Measurements from ENCODE around the gene ZBED1.
"Not testable (repeated sequence)": the region's sequence is repeated elsewhere in the genome, so short reads cannot be mapped to it uniquely, and the experiment has no call there.

Gene ZBED1

DNA sequence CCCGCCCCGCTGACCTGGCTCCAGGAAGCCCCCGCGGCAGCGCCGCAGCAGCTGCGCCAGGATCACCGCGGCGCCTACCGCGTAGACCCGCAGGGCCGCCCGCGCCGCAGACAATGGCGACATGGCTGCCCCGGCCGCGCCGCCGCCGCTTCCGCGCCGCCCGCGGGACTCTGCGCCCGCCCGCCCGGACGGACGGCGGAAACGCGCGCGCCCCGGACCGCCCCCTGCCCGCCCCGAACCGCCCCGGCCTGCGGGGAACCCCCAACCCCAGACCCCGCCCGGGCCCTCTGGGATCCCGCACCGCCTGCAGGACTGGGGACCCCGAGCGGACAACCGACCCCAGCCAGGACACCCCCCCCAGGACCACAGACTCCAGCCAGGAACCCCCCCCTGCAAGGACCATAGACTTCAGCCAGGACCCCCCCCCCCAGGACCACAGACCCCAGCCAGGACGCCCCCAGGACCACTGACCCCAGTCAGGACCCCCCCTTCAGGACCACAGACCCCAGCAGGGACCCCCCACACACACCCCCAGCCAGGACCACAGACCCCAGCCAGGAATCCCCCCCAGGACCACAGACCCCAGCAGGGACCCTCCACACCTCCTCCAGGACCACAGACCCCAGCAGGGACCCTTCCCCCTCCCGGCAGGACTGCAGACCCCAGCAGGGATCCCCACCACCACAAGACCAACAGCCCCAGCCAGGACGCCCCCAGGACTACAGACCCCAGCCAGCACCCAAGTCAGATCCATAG lies at the start of gene ZBED1, which contains the start of gene DHRSX:
TSS of gene ZBED1 (minus strand) at position 174 of the 756 bp plus-strand sequence. CDS start 10,257 bp downstream, outside the sequence.
TSS of gene DHRSX (minus strand) at position 174 of the 756 bp plus-strand sequence. CDS start at position 123, 51 bp downstream.
- no peak for DNase-seq

DNA sequence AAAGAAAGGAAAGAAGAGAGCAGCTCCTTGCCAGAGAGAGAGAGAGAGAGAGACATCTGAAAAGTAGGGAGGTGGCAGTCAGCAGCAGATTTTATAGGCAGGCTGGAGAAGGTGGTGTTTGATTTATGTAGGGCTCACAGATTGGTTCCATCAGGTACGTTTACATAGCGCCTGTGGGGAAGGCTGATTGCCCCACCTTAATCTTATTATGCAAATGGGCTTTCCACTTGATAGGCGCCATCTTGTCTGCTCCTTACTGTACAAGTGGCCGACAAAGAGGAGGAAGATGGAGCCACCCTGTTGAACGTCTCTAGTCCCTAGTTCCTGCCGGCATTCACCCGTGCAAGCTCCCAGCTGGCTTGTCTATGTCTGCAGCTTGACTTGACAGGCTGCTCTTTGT lies 49.1 kb upstream of the ZBED1 start:
- no peak for DNase-seq

DNA sequence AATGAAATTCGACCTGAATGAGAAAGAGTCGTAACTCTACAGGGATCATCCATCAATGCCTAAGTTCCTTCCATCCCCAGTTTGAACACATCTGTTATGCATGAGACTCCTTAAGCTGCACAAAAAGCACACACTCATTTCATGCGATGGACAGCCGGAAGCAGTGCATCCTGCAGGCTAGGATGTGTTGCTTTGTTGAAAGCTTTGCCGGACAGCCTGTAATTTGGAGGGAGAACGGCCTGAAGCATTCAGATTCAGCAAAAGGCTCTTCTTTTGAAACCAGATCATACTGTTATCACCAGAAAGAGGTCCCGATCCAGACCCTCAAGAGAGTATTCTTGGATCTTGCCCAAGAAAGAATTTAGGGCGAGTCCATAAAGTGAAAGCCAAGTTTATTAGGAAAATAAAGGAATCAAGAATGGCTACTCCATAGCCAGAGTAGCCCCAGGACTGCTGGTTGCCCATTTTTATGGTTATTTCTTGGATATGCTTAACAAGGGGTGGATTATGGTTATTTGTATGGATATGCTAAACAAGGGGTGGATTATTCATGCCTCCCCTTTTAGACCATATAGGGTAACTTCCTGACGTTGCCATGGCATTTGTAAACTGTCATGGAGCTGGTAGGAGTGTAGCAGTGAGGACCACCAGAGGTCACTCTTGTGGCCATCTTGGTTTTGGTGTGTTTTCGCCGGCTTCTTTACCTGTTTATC lies 48.1 kb upstream of the ZBED1 start:
- DNase-seq = no peak

DNA sequence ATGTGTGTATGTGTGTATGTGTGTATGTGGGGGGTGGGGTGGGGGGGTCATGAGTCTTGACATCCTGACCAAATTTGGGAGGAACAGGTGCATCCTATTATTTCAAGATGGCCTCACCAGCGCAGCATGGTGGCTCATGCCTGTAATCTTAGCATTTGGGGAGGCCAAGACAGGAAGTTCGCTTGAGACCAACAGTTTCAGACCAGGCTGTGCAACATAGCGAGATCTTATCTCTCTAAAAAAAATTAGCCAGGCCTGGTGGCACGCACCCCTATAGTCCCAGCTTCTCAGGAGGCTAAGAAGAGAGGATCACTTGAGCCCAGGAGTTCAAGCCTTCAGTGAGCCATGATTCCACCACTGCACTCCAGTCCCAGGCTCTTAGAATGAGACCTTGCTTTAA lies 47.0 kb upstream of the ZBED1 start:
- DNase-seq = no peak

DNA sequence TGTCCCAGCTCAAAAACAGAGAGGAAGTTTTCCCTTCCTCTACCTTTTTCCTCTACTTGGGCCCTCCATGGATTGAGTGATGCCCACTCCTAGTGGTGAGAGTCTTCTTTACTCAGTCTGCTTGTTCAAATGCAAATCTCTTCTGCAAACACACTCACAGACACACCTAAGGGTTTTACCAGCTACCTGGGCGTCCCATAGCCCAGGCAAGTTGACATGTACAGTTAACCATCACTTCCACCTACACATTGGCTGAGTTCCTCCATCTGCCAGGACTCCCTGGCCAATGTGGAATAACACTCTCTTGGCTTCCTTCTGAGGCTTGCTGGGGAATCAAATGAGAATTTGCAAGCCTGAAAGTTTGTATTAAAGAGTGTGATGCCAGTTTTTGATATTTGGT lies 45.7 kb upstream of the ZBED1 start:
- no peak for DNase-seq

DNA sequence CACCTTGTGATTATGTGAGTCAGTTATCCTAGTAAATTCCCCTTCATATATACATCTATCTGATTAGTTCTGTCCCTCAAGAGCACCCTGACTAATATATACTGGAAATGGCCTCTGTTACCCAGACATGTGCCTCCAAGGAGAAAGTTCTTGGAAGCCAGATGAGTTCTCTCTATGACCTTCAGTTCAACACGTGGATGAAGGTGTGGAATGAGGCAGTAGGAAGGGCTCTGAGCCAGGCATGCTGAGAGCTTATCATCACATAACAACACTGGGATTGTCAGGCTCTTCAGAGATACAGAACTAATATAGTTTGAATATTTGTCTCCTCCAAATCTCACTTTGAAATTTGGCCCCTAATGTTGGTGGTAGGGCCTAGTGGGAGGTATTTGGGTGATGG lies 44.4 kb upstream of the ZBED1 start:
- no peak for DNase-seq

DNA sequence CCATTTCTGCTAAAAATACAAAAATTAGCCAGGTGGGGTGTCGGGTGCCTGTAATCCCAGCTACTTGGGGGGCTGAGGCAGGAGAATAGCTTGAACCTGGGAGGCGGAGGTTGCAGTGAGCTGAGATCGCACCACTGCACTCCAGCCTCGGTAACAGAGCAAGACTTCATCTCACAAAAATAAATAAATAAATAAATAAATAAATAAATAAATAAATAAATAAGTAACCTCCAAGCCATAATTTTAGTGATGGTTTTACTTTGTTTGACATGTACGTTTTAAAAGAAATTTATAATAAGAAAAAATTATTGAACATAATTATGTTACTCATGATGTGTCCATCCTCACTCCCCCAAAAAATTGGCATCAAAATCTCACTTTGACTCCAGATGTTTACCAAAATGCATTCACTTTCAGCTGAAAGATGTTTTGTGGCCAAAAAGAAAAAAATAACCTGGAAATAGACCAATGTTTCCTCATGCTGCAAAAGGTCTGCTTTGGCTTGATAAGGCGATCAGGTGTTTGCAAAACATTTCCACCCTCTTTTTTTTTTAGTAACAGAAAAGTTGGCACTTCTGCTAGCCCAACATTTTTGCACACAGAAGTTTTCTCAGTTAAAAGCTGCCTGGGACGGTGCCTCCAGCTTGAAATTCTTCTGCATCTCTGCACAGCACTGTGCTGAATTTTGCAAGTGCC lies 42.2 kb upstream of the ZBED1 start:
- peak in 2 of 58 donors; percentile 0 to 2 for DNase-seq

DNA sequence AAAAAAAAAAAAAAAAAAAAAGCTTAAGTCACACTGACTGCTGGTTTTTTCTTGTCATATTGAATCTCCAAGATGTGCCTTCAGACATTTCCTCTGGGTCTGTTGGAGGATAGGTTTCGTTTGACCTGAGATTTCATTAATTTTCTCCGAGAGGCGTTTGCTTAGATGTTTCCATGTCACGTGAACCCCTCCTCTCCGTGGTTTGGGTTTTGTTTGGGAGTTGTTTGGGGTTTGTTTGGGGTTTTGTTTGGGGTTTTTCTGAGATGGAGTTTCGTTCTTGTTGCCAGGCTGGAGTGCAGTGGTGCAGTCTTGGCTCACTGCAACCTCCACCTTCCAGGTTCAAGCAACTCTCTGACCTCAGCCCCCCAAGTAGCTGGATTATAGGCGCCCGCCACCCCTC lies 40.8 kb upstream of the ZBED1 start:
- no peak for DNase-seq

DNA sequence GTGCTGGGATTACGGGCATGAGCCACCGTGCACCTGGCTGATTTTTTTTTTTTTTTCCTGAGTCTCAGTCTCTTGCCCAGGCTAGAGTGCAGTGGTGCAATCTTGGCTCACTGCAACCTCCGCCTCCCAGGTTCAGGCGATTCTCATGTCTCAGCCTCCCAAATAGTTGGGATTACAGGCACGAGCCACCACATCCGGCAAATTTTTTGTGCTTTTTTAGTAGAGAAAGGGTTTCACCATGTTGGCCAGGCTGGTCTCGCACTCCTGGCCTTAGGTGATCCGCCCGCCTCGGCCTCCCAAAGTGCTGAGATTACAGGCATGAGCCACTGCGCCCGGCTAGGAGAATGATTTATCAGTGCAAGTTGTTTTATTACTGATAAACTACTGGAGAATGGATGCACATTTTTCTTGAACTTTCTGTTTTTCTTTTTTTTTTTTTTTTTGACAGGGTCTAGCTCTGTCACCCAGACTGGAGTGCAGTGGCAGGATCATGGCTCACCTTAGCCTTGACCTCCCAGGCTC lies 39.7 kb upstream of the ZBED1 start:
- no peak for DNase-seq

DNA sequence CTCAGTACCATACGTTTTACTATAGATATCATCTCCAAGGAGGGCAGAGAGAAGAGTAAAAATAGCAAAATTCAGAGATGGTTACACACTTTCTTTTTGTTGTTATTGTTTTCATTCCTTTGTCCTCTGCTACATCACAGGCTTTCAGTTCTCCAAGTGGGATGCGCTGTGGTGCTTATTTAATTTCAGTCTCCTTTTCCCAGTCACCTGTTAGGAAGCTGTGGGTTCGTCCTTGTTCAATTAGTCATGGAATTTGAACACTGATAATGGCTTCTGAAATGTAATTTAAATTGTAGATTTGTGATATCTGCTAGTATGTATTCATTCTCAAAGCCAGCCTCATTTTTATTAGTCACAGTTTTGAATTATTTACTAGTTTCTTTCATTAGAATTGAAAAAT lies 38.8 kb upstream of the ZBED1 start:
- no peak for DNase-seq

DNA sequence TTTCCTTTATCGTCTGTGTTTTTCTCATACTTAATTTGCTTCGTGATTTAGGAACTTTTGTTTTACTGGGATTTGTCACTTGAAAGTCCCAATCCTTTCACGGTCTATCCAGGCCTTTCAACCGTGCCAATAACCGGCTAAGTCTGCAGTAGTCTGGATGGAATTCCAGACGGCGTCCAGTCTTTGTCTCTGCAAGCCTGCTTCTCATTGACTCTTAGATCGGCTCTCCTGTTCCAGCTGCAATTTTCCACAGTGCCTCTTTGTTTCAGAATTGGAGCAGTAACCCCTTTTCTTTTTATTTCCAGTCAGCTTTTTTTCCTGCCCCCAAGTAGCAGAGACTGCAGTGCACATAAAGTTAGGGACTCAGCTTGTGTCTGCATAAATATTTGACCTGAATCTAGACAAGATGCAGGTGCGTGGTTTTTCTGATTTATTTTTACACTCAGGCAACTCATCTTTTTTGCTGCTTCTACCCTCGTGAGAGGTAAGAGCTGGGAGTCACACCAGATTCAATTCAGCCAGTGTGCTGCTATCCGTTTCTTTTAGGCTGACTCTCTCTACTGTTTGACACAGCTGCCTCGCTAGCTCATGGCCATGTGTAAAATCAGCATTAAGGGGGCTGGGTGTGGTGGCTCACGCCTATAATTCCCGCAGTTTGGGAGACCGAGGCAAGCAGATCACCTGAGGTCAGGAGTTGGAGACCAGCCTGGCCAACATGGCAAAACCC lies 37.4 kb upstream of the ZBED1 start:
- DNase-seq = peak in 36 of 58 donors; percentile 0 to 58 (median 10)

DNA sequence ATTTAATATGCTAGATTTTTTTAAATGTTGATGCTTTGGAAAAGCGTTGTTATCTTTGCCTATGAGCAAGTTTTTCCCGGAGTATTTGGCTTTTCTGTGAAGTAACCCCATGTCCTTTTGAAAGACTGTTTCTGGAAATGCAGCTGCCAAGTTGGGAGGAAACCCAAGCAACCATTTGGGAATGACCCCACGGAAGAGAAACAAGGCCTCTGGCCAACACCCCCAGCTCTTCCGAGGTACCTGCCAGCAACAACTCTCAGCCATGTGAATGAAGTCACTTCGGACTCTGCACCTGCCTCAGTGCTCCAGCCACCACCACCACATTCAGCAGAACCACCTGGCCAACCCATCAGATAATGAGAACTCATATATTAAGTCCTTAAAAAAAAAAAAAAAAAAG lies 36.2 kb upstream of the ZBED1 start:
- DNase-seq = peak in 14 of 58 donors; percentile 0 to 33 (median 2)

DNA sequence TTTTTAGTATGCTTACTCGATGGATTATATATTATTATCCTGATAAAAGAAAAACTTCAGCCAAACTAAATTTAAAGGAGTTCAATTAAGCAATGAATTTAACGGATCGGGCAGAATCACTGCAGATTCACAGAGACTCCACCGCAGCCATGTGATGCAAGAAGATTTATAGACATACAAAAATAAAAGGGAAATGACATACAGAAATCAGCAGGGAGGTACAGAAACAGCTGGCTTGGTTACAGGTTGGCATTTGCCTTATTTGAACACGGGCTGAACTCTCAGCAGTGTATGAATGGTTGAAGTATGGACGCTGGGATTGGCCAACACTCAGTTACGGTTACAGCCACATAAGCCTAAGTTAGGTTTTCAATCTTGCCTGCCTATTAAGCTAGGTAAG lies 35.4 kb upstream of the ZBED1 start:
- no peak for DNase-seq

DNA sequence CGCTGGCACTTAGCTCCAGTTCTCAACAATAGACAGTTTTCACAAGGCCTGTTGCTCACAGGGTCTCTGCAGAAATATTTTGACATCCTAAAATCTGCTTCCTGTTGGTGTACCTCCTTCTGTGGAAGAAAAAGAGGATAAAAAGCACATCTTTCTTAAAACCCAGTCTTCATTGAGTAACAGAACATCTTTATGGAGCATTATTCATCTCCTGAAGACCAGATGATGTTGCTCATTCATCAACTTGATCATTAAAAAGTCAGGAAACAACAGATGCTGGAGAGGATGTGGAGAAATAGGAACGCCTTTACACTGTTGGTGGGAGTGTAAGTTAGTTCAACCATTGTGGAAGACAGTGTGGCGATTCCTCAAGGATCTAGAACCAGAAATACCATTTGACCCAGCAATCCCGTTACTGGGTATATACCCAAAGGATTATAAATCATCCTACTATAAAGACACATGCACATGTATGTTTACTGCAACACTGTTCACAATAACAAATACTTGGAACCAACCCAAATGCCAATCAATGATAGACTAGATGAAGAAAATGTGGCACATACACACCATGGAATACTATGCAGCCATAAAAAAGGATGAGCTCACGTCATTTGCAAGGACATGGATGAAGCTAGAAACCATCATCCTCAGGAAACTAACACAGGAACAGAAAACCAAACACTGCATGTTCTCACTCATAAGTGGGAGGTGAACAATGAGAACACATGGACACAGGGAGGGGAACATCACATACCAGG lies 33.7 kb upstream of the ZBED1 start:
- DNase-seq = not testable (repeated sequence)

DNA sequence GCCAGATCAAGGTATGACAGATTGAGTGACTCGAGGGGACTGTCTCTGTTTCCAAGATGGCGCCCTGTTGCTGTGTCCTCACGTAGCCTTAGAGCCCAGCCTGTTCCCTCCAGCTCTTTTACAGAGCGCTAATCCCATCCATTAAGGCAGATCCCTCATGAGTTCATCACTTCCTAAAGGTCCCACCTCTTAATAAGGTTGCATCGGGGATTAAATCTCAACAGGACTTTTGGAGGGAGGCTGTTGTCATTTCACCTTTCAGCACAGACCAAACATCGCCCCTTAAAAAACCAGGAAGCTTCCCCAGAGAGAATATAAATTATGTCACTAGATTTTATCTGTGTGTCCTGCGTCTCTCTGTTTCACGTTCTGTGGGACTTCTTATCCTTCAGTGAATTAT lies 32.6 kb upstream of the ZBED1 start:
- no peak for DNase-seq

DNA sequence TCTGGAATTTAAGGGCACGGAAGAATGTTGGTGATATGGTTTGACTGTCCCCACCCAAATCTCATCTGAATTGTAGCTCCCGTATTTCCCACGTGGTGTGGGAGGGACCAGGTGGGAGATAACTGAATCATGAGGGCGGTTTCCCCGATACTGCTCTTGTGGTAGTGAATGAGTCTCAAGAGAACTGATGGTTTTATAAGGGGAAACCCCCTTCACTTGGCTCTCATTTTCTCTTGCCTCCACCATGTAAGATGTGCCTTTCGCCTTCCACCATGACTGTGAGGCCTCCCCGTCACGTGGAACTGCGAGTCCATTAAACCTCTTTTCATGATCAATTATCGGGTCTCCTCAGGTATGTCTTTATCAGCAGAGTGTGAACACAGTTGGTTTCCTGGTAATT lies 25.6 kb upstream of the ZBED1 start:
- no peak for DNase-seq

DNA sequence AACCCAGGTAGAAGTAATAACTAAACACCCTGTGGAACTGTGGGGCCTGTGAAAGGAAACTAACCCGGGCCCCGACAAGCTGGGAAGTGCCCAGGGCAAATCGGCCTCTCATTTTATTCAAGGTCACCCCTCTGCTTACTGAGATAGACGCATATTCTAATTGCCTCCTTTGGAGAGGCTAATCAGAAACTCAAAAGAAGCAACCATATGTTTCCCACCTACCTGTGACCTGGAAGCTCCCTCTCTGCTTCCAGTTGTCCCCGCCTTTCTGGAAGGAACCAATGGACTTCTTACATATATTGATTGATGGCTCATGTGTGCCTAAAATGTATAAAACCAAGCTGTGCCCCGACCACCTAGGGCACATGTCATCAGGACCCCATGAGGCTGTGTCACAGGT lies 23.1 kb upstream of the ZBED1 start:
- no peak for DNase-seq

DNA sequence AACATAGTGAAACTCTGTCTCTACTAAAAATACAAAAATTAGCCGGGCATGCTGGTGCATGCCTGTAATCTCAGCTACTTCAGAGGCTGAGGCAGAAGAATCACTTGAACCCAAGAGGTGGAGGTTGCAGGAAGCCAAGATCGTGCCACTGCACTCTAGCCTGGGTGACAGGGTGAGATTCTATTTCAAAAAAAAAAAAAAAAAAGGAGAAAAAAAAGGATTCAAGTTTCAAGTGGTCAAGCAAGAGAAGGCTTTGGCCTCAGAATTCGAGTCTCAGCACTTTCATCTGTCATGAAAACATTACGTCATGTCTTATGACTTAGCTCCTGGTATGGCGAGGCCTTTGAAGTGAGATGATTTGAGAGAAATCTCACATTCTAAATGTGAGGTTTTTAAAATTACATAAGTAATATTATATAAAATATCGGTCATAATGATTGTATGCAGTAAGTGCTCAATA lies 21.2 kb upstream of the ZBED1 start:
- no peak for DNase-seq

DNA sequence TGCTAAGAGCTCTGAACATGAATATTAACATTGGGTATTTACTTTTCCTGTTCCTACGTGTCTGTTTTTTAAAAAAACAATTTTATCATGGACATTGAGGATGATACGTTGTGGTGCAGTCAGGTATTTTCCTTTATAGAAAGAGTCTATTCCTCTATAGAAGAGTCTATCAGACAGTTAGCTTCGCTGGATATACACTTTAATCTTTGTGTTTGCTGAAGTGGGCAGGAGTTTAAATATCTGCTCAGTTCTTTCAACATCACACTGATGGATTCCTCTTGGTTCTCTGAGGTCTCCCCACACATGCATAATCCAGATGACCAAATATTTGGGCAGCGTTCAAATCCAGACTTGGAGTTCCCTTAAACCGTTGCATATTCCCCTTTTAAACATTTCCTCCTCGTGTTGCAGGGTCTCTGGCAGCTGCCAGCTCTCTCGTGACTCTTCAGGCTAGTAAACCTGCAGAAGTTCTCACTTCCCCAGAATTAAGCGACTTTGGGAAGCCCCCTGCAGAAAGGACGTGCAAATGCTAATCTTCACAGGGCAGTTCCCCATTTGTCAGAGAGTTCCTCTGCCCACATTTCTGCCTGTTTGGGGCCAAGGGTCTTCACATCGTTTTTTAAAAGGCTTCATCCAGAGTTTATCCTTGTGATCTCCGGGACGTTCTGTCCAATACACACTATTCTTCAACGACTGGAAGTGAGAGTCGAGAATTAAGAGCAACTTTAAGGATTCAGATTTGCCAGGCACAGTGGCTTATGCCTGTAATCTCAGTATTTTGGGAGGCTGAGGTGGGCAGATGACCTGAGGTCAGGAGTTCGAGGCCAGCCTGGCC lies 20.5 kb upstream of the ZBED1 start:
- DNase-seq = no peak
